OCI-LY7 (cell line): ENCODE results near the gene FANCB. TPM values are rescaled to one million over a fixed set of nuclear protein-coding genes. Genes with fewer than 3 reads are reported as not detected.

ENCODE experiments used
- Bru-seq: library from RNA; stranded (reverse); fragments of 400-500 nt; gene quantifications from one replicate; lab custom pipeline; 2021; lab: Mats Ljungman, UMichigan
- BruChase-seq, 2 experiments: library from RNA; stranded (reverse); fragments of 400-500 nt; gene quantifications; one replicate each; lab custom pipeline; 2021; lab: Mats Ljungman, UMichigan
- BruUV-seq: library from RNA; stranded (reverse); fragments of 400-500 nt; replicated peaks from 2 replicates; lab custom pipeline; 2021; lab: Mats Ljungman, UMichigan
- CTCF ChIA-PET: fragments of 300-600 bp; sonication (Branson Sonifier 250); formaldehyde crosslinking; loops from one replicate; lab custom pipeline; 2022; ENCODE audit warnings: antibody characterized with exemption; ENCODE audit not compliant: unreplicated experiment; lab: Charles Lee
- POLR2A ChIA-PET: fragments of 300-600 bp; sonication (Branson Sonifier 250); formaldehyde crosslinking; loops from one replicate; lab custom pipeline; 2022; ENCODE audit warnings: antibody characterized with exemption; lab: Charles Lee
- DNase-seq: peaks from one replicate; pipeline ENCODE4 v3.0.0-alpha.2; 2015; ENCODE audit warnings: low spot score
- H2AFZ ChIP-seq: fragments of 200-600 bp; sonication (generic), shearing (Covaris generic); 2 replicates; pipeline ENCODE4 v1.6.1; 2014; ENCODE audit warnings: mild to moderate bottlenecking, antibody characterized with exemption, low read length, moderate library complexity
- H3K27ac ChIP-seq: fragments of 200-600 bp; sonication (generic); 2 replicates; pipeline ENCODE4 v1.5.1; 2014; ENCODE audit warnings: mixed run types, low read depth, mild to moderate bottlenecking, moderate library complexity, low read length, inconsistent platforms; ENCODE audit not compliant: poor library complexity, severe bottlenecking
- H3K36me3 ChIP-seq: fragments of 200-600 bp; sonication (generic); 2 replicates; pipeline ENCODE4 v1.6.1; 2014; ENCODE audit warnings: mild to moderate bottlenecking, antibody characterized with exemption, low read length, moderate library complexity, mixed read lengths; ENCODE audit not compliant: insufficient read depth
- H3K4me1 ChIP-seq: fragments of 200-600 bp; sonication (generic); 2 replicates; pipeline ENCODE4 v1.5.1; 2014; ENCODE audit warnings: mild to moderate bottlenecking, low read length; ENCODE audit not compliant: insufficient read depth, poor library complexity, severe bottlenecking
- H3K4me2 ChIP-seq: fragments of 200-600 bp; sonication (generic); 2 replicates; pipeline ENCODE4 v1.6.1; 2014; ENCODE audit warnings: mild to moderate bottlenecking, low read length
- H3K4me3 ChIP-seq: fragments of 200-600 bp; sonication (generic); 2 replicates; pipeline ENCODE4 v1.5.1; 2014; ENCODE audit warnings: mild to moderate bottlenecking, low read depth, low read length; ENCODE audit not compliant: poor library complexity, severe bottlenecking
- H3K79me2 ChIP-seq: fragments of 200-600 bp; sonication (generic); 2 replicates; pipeline ENCODE4 v1.6.1; 2016; ENCODE audit warnings: low read depth, mild to moderate bottlenecking, low read length, moderate library complexity, mixed read lengths; ENCODE audit not compliant: insufficient read depth
- H3K9me2 ChIP-seq: fragments of 200-600 bp; sonication (generic); 2 replicates; pipeline ENCODE4 v1.6.1; 2016; ENCODE audit warnings: mild to moderate bottlenecking, low read length, mixed read lengths; ENCODE audit not compliant: insufficient read depth
- H3K9me3 ChIP-seq: fragments of 200-600 bp; sonication (generic); 2 replicates; pipeline ENCODE4 v1.6.1; 2014; ENCODE audit warnings: mild to moderate bottlenecking, mixed run types, low read length, mixed read lengths
- H4K20me1 ChIP-seq: fragments of 200-600 bp; sonication (generic); 2 replicates; pipeline ENCODE4 v1.6.1; 2014; ENCODE audit warnings: mild to moderate bottlenecking, antibody characterized with exemption, low read length, moderate library complexity, mixed read lengths; ENCODE audit not compliant: insufficient read depth
- CTCF ChIP-seq: fragments of 200-600 bp; sonication (generic); conservative IDR thresholded peaks from 2 replicates; pipeline ENCODE4 v1.5.1; 2014; ENCODE audit warnings: mild to moderate bottlenecking, antibody characterized with exemption, low read length, moderate library complexity, mixed read lengths
- EZH2phosphoT487 ChIP-seq: fragments of 200-600 bp; sonication (generic); IDR thresholded peaks from 2 replicates; pipeline ENCODE4 v1.6.1; 2018; ENCODE audit warnings: low read depth, borderline replicate concordance, mild to moderate bottlenecking, mixed run types, antibody characterized with exemption, low read length, moderate library complexity, mixed read lengths
- intact Hi-C: fragments of 100-400 bp; cut with micrococcal nuclease; formaldehyde crosslinking; loops from one replicate; pipeline ENCODE4 v1.10.0; 2022; ENCODE audit not compliant: unreplicated experiment
- long read RNA-seq: library from polyadenylated mRNA; stranded (forward); transcript quantifications from one replicate; pipeline ENCODE4 v2.0.0, GENCODE V29; 2022
- total RNA-seq, 2 experiments: library from RNA; depleted of rRNA in 1 of 2; stranded (reverse); fragments of >200 nt in 1 of 2; shearing (Covaris generic) in 1 of 2; gene quantifications; 2 replicates each; pipeline ENCODE4 v1.2.3, GENCODE V29; 2014 to 2022

The FANCB gene
- total RNA-seq (2014; rRNA removed; shearing (Covaris generic)) = 15.2 TPM in 2 replicates
- total RNA-seq (2022) = 23.7 and 24.8 TPM in 2 replicates
- Bru-seq, nascent RNA = percentile 88 among the genes with signal in this experiment
- BruChase-seq, experiment 1, labeled RNA remaining after a 6-hour chase = percentile 73 among the genes with signal in this experiment
- percentile 90 among the genes with signal in this experiment for BruChase-seq, experiment 2, labeled RNA remaining after a 2-hour chase
- long read RNA-seq, partial matches to known transcripts = 6 of 9 reads
- long read RNA-seq, other reads (novel, unspliced or antisense) = 3 of 9 reads

GRCh38 chrX:14872851-14873675 is at the start of gene FANCB, which contains the start of gene MOSPD2:
FANCB (minus strand) TSS chrX:14873069; CDS start chrX:14865510, 7,559 bp downstream.
MOSPD2 (plus strand) TSS chrX:14873421; CDS start chrX:14873529, 108 bp downstream.
- ChIA-PET POLR2A (interaction anchor here (0.7 to 1.0 kb wide), 2 partner anchors 10 to 12 kb away, joined by 3 read pairs; no protein-coding TSS in a partner anchor), CTCF (interaction anchor here (0.6 kb wide), 1 partner anchor 193 kb away, joined by 3 read pairs; no protein-coding TSS in a partner anchor)
- H3K9me3 ChIP-seq = no peaks in the 10 kb centered on the region
- H2AFZ ChIP-seq = peak within 1 kb of the TSS; percentile 78; the same call in 1 of the 2 replicates
- intact Hi-C loops = loop anchor here (10.0 kb wide), 2 partner anchors 922 to 1118 kb away; partner anchors contain the start of gene ZRSR2
- DNase-seq = peak; percentile 92
- H3K4me1 ChIP-seq = peaks cover 10% of the 10 kb centered on the region
- H3K79me2 ChIP-seq = peaks cover 58% of the 10 kb centered on the region
- H3K27ac ChIP-seq = peak within 1 kb of the TSS; percentile 53
- peak within 1 kb of the TSS; percentile 88 for H3K4me3 ChIP-seq
- peak within 1 kb of the TSS; percentile 96 for H3K4me2 ChIP-seq
- H3K36me3 ChIP-seq = peaks cover 12% of the 10 kb centered on the region
- TF ChIP-seq CTCF (no peak), EZH2phosphoT487 (no peak)
- no TSS peak for BruUV-seq
- H3K9me2 ChIP-seq = no peaks in the 10 kb centered on the region
- H4K20me1 ChIP-seq = no peaks in the 10 kb centered on the region

GRCh38 chrX:14922437-14922836 is 49.6 kb upstream of the FANCB start:
- Histone ChIP-seq H3K4me3 (no peak overlapping the region), H2AFZ (no peak overlapping the region), H3K79me2 (no peaks in the 10 kb centered on the region), H3K9me2 (no peaks in the 10 kb centered on the region), H3K4me1 (peaks cover 11% of the 10 kb centered on the region), H3K9me3 (no peaks in the 10 kb centered on the region), H3K27ac (no peak overlapping the region), H3K4me2 (no peak overlapping the region), H4K20me1 (no peaks in the 10 kb centered on the region), H3K36me3 (no peaks in the 10 kb centered on the region)
- no TSS peak for BruUV-seq
- intact Hi-C loops = no loop called here
- CTCF ChIA-PET = no interaction called here
- TF ChIP-seq CTCF (no peak), EZH2phosphoT487 (no peak)
- DNase-seq = no peak
- POLR2A ChIA-PET = no interaction called here
